ENCODE results near the gene OSBPL10. TPM values are rescaled to one million over a fixed set of nuclear protein-coding genes. Genes with fewer than 3 reads are reported as not detected.
A peak's percentile ranks its signal among the peaks of the same experiment; 100 is the strongest.

Gene OSBPL10
- total RNA-seq, 1 donor from 2014 or later, result 45.4 TPM

GRCh38 chr3:31813686-31814085 is 167.4 kb downstream of the OSBPL10 start:
- DNase-seq (ENCODE audit: low spot score), result no peak
- TF ChIP-seq CTCF (IDR thresholded peaks at IDR 0.05), result no peak
- Mint-ChIP-seq H3K27ac (ENCODE audit: unreplicated experiment) (peak overlapping the region; percentile 12), H3K4me1 (ENCODE audit: low read depth) (peaks cover 33% of the 10 kb centered on the region), H3K36me3 (ENCODE audit: low read depth) (no peaks in the 10 kb centered on the region), H3K27me3 (ENCODE audit: low read depth) (no peaks in the 10 kb centered on the region), H3K4me3 (ENCODE audit: unreplicated experiment) (no peak overlapping the region), H3K9me3 (ENCODE audit: low read depth) (no peaks in the 10 kb centered on the region)

GRCh38 chr3:31813197-31813596 is 167.9 kb downstream of the OSBPL10 start:
- no peak for DNase-seq (ENCODE audit: low spot score)
- no peak for TF ChIP-seq CTCF (IDR thresholded peaks at IDR 0.05)
- no peaks in the 10 kb centered on the region for H3K36me3 Mint-ChIP-seq (ENCODE audit: low read depth)
- H3K4me1 Mint-ChIP-seq (ENCODE audit: low read depth), result peaks cover 37% of the 10 kb centered on the region
- peak overlapping the region; percentile 50 for H3K27ac Mint-ChIP-seq (ENCODE audit: unreplicated experiment)
- H3K27me3 Mint-ChIP-seq (ENCODE audit: low read depth), result no peaks in the 10 kb centered on the region
- H3K9me3 Mint-ChIP-seq (ENCODE audit: low read depth), result no peaks in the 10 kb centered on the region
- H3K4me3 Mint-ChIP-seq (ENCODE audit: unreplicated experiment), result peak overlapping the region; percentile 8

GRCh38 chr3:31810991-31811433 is 170.1 kb downstream of the OSBPL10 start:
- peaks cover 39% of the 10 kb centered on the region for H3K4me1 Mint-ChIP-seq (ENCODE audit: low read depth)
- H3K4me3 Mint-ChIP-seq (ENCODE audit: unreplicated experiment), result no peak overlapping the region
- no peaks in the 10 kb centered on the region for H3K27me3 Mint-ChIP-seq (ENCODE audit: low read depth)
- TF ChIP-seq CTCF (IDR thresholded peaks at IDR 0.05), result no peak
- H3K9me3 Mint-ChIP-seq (ENCODE audit: low read depth), result no peaks in the 10 kb centered on the region
- no peaks in the 10 kb centered on the region for H3K36me3 Mint-ChIP-seq (ENCODE audit: low read depth)
- H3K27ac Mint-ChIP-seq (ENCODE audit: unreplicated experiment), result no peak overlapping the region
- DNase-seq (ENCODE audit: low spot score), result no peak

- DNase-seq (ENCODE audit: low spot score), result no peak
- Mint-ChIP-seq H3K9me3 (ENCODE audit: low read depth) (no peaks in the 10 kb centered on the region), H3K4me1 (ENCODE audit: low read depth) (peaks cover 21% of the 10 kb centered on the region), H3K36me3 (ENCODE audit: low read depth) (no peaks in the 10 kb centered on the region), H3K4me3 (ENCODE audit: unreplicated experiment) (no peak overlapping the region), H3K27me3 (ENCODE audit: low read depth) (no peaks in the 10 kb centered on the region), H3K27ac (ENCODE audit: unreplicated experiment) (no peak overlapping the region)
- no peak for TF ChIP-seq CTCF (IDR thresholded peaks at IDR 0.05)
Measured at GRCh38 chr3:31808143-31808720, 172.8 kb downstream of the OSBPL10 start.

GRCh38 chr3:31804251-31805051 is 176.6 kb downstream of the OSBPL10 start:
- Mint-ChIP-seq H3K4me3 (ENCODE audit: unreplicated experiment) (no peak overlapping the region), H3K9me3 (ENCODE audit: low read depth) (no peaks in the 10 kb centered on the region), H3K27ac (ENCODE audit: unreplicated experiment) (no peak overlapping the region), H3K36me3 (ENCODE audit: low read depth) (no peaks in the 10 kb centered on the region), H3K4me1 (ENCODE audit: low read depth) (peaks cover 16% of the 10 kb centered on the region), H3K27me3 (ENCODE audit: low read depth) (no peaks in the 10 kb centered on the region)
- DNase-seq (ENCODE audit: low spot score), result no peak
- no peak for TF ChIP-seq CTCF (IDR thresholded peaks at IDR 0.05)
